Natural killer cell (primary cell): ENCODE measurements around the gene PEX3. TPM values are rescaled to one million over a fixed set of nuclear protein-coding genes. Genes with fewer than 3 reads are reported as not detected.

Source experiments
- ATAC-seq, 3 donors: fragments of 150-1000 bp in 2 of 3; fragments of 200-7000 bp in 1 of 3; cut with Tn5 transposase; 1 replicate in 1 of 3; 2 replicates in 2 of 3; pipeline ENCODE4 v1.10.0; 2021; ENCODE audit warnings: mild to moderate bottlenecking in 2 of 3, moderate library complexity in 2 of 3
- DNase-seq, 2 donors: peaks; one replicate each; pipeline versions ENCODE4 v3.0.0 to v3.0.0-alpha.2; 2013 to 2021; ENCODE audit warnings: mixed read lengths in 1 of 2
- H3K27ac ChIP-seq: one replicate; pipeline ENCODE4 v1.5.1; 2013; ENCODE audit warnings: mild to moderate bottlenecking, low read length
- H3K27me3 ChIP-seq: one replicate; pipeline ENCODE4 v1.6.1; 2013; ENCODE audit warnings: low read length; ENCODE audit not compliant: control insufficient read depth, insufficient read depth
- H3K36me3 ChIP-seq: one replicate; pipeline ENCODE4 v1.6.1; 2013; ENCODE audit warnings: low read length; ENCODE audit not compliant: control insufficient read depth, insufficient read depth
- H3K4me1 ChIP-seq: one replicate; pipeline ENCODE4 v1.6.1; 2013; ENCODE audit warnings: low read length; ENCODE audit not compliant: control insufficient read depth, insufficient read depth
- H3K4me3 ChIP-seq: one replicate; pipeline ENCODE4 v1.5.1; 2013; ENCODE audit warnings: low read length
- H3K9me3 ChIP-seq: one replicate; pipeline ENCODE4 v1.6.1; 2013; ENCODE audit warnings: low read length; ENCODE audit not compliant: control insufficient read depth, insufficient read depth
- H3K27ac Mint-ChIP-seq, 2 donors: one replicate each; pipeline ENCODE4 v1.8.0; 2022; ENCODE audit warnings: mild to moderate bottlenecking in 2 of 2, mixed read lengths in 2 of 2, moderate library complexity in 1 of 2
- H3K27me3 Mint-ChIP-seq, 2 donors: one replicate each; pipeline ENCODE4 v1.8.0; 2022; ENCODE audit warnings: low read depth in 2 of 2, mixed read lengths in 2 of 2
- H3K36me3 Mint-ChIP-seq: one replicate; pipeline ENCODE4 v1.8.0; 2022; ENCODE audit warnings: mixed read lengths
- H3K4me1 Mint-ChIP-seq, 2 donors: one replicate each; pipeline ENCODE4 v1.8.0; 2022; ENCODE audit warnings: mixed read lengths in 2 of 2
- H3K4me3 Mint-ChIP-seq: one replicate; pipeline ENCODE4 v1.8.0; 2022; ENCODE audit warnings: mild to moderate bottlenecking, moderate library complexity, mixed read lengths
- H3K9me3 Mint-ChIP-seq, 2 donors: one replicate each; pipeline ENCODE4 v1.8.0; 2022; ENCODE audit warnings: mixed read lengths in 2 of 2
- CTCF ChIP-seq: fragments of 200-600 bp; IDR thresholded peaks from one replicate; pipeline ENCODE4 v1.8.0; 2022; ENCODE audit warnings: antibody characterized with exemption
- WGBS: methylation state at CpG from one replicate; pipeline ENCODE4 v1.1.7; 2013; ENCODE audit warnings: missing lambda C conversion rate; ENCODE audit not compliant: insufficient coverage; 5-methylcytosine and 5-hydroxymethylcytosine counted together
- intact Hi-C: fragments of 100-400 bp; cut with micrococcal nuclease; formaldehyde crosslinking; loops from one replicate; pipeline ENCODE4 v1.14.2; 2022
- total RNA-seq, 4 donors: library from RNA; stranded (reverse); fragments of 120-200 nt in 1 of 4; gene quantifications; one replicate each; pipeline versions ENCODE4 v1.2.3 to v1.2.4, GENCODE V29; 2013 to 2022

PEX3 gene
- total RNA-seq, 3 donors from 2014 or later (not counting 1 experiment from before 2014, with no cell fraction given): 10.2 to 16.0 (median 14.2) TPM

- peaks cover 0 to 11% of the 10 kb centered on the region in 2 donors for H3K4me1 Mint-ChIP-seq
- no peak overlapping the region for H3K4me3 ChIP-seq
- no peaks in the 10 kb centered on the region for H3K27me3 ChIP-seq
- H3K27me3 Mint-ChIP-seq: peaks cover 5 to 9% of the 10 kb centered on the region in 2 donors
- no peak overlapping the region for H3K4me3 Mint-ChIP-seq
- no peaks in the 10 kb centered on the region for H3K36me3 Mint-ChIP-seq
- H3K9me3 Mint-ChIP-seq: no peaks in the 10 kb centered on the region
- H3K27ac Mint-ChIP-seq: peak overlapping the region in 1 of 2 donors; percentile 1
- WGBS: 85% methylated on average over 1 of the region's 2 CpGs
- H3K36me3 ChIP-seq: no peaks in the 10 kb centered on the region
- ATAC-seq (no peak), DNase-seq (no peak)
- peaks cover 2% of the 10 kb centered on the region for H3K4me1 ChIP-seq
- H3K27ac ChIP-seq: no peak overlapping the region
- TF ChIP-seq CTCF: no peak
- intact Hi-C loops: loop anchor here (10.0 kb wide), 1 partner anchor 498 kb away; no protein-coding TSS in a partner anchor
- no peaks in the 10 kb centered on the region for H3K9me3 ChIP-seq
Observed at GRCh38 chr6:143516690-143517446, 66.3 kb downstream of the PEX3 start.

- H3K4me1 ChIP-seq: no peaks in the 10 kb centered on the region
- DNase-seq (no peak), ATAC-seq (no peak)
- H3K36me3 Mint-ChIP-seq: no peaks in the 10 kb centered on the region
- no peaks in the 10 kb centered on the region for H3K36me3 ChIP-seq
- H3K4me1 Mint-ChIP-seq: peaks cover 0 to 11% of the 10 kb centered on the region in 2 donors
- peaks cover 5 to 9% of the 10 kb centered on the region in 2 donors for H3K27me3 Mint-ChIP-seq
- no peaks in the 10 kb centered on the region for H3K9me3 Mint-ChIP-seq
- intact Hi-C loops: loop anchor here (10.0 kb wide), 1 partner anchor 497 kb away; no protein-coding TSS in a partner anchor
- TF ChIP-seq CTCF: no peak
- WGBS: 84% methylated on average over 3 of the region's 3 CpGs
- H3K27me3 ChIP-seq: no peaks in the 10 kb centered on the region
- no peak overlapping the region for H3K4me3 Mint-ChIP-seq
- H3K9me3 ChIP-seq: no peaks in the 10 kb centered on the region
- H3K4me3 ChIP-seq: no peak overlapping the region
- no peak overlapping the region for H3K27ac ChIP-seq
- no peak overlapping the region for H3K27ac Mint-ChIP-seq
Observed at GRCh38 chr6:143517447-143517773, 66.8 kb downstream of the PEX3 start.

GRCh38 chr6:143522039-143522600 is 71.5 kb downstream of the PEX3 start:
- intact Hi-C loops: no loop called here
- Histone ChIP-seq H3K27me3 (no peaks in the 10 kb centered on the region), H3K4me1 (no peaks in the 10 kb centered on the region), H3K9me3 (no peaks in the 10 kb centered on the region), H3K27ac (no peak overlapping the region), H3K4me3 (no peak overlapping the region), H3K36me3 (no peaks in the 10 kb centered on the region)
- 94% methylated on average over 7 of the region's 8 CpGs for WGBS
- Mint-ChIP-seq H3K9me3 (no peaks in the 10 kb centered on the region), H3K27ac (no peak overlapping the region), H3K27me3 (peaks cover 0 to 2% of the 10 kb centered on the region in 2 donors), H3K4me3 (no peak overlapping the region), H3K36me3 (no peaks in the 10 kb centered on the region), H3K4me1 (no peaks in the 10 kb centered on the region)
- DNase-seq (no peak), ATAC-seq (no peak)
- TF ChIP-seq CTCF: no peak
